Naive thymus-derived CD4-positive, alpha-beta T cell (primary cell): ENCODE data around the gene AFAP1. TPM values are rescaled to one million over a fixed set of nuclear protein-coding genes. Genes with fewer than 3 reads are reported as not detected.

ENCODE experiments used
- ATAC-seq: fragments of 150-1000 bp; cut with Tn5 transposase; 2 replicates; pipeline ENCODE4 v1.10.0; 2021; ENCODE audit warnings: mild to moderate bottlenecking, moderate library complexity
- CTCF ChIA-PET: fragments of 350-600 bp; sonication (Branson Sonifier 250); formaldehyde crosslinking; loops from one replicate; lab custom pipeline; 2021; ENCODE audit warnings: antibody characterized with exemption; lab: Charles Lee
- POLR2A ChIA-PET: fragments of 350-600 bp; sonication (Branson Sonifier 250); formaldehyde crosslinking; loops from one replicate; lab custom pipeline; 2021; ENCODE audit warnings: antibody characterized with exemption, inconsistent platforms; lab: Charles Lee
- DNase-seq, 9 donors: peaks; one replicate each; pipeline versions ENCODE4 v3.0.0 to v3.0.0-alpha.2; 2020 to 2022; ENCODE audit warnings: mixed read lengths in 1 of 9
- H3K27ac ChIP-seq: one replicate; pipeline ENCODE4 v1.7.0; 2013; ENCODE audit warnings: mild to moderate bottlenecking, low read depth, low read length, moderate library complexity
- H3K27me3 ChIP-seq, 2 donors: one replicate each; pipeline ENCODE4 v1.7.0; 2013; ENCODE audit warnings: low read length in 2 of 2, mild to moderate bottlenecking in 2 of 2, moderate library complexity in 2 of 2; ENCODE audit not compliant: control insufficient read depth in 2 of 2, insufficient read depth in 2 of 2
- H3K36me3 ChIP-seq, 3 experiments: 1 replicate in 2 of 3; 2 replicates in 1 of 3; pipeline ENCODE4 v1.7.0; 2013; ENCODE audit warnings: low read length in 3 of 3, mild to moderate bottlenecking in 3 of 3, moderate library complexity in 1 of 3; ENCODE audit not compliant: insufficient read depth in 3 of 3, control insufficient read depth in 2 of 3
- H3K4me1 ChIP-seq, 2 donors: one replicate each; pipeline ENCODE4 v1.7.0; 2013; ENCODE audit warnings: low read length in 2 of 2, mild to moderate bottlenecking in 2 of 2, moderate library complexity in 1 of 2; ENCODE audit not compliant: control insufficient read depth in 2 of 2, insufficient read depth in 2 of 2
- H3K4me3 ChIP-seq: 2 replicates; pipeline ENCODE4 v1.7.0; 2013; ENCODE audit warnings: mild to moderate bottlenecking, low read length
- H3K9me3 ChIP-seq, 3 experiments: 1 replicate in 2 of 3; 2 replicates in 1 of 3; pipeline ENCODE4 v1.7.0; 2013; ENCODE audit warnings: low read length in 3 of 3; ENCODE audit not compliant: control insufficient read depth in 2 of 3
- H3K27ac Mint-ChIP-seq, 9 donors: one replicate each; pipeline ENCODE4 v1.8.0; 2020 to 2022; ENCODE audit warnings: mixed read lengths in 9 of 9, mild to moderate bottlenecking in 8 of 9, moderate library complexity in 5 of 9, inconsistent platforms in 2 of 9
- H3K27me3 Mint-ChIP-seq, 5 donors: one replicate each; pipeline ENCODE4 v1.8.0; 2021 to 2022; ENCODE audit warnings: mixed read lengths in 5 of 5, mild to moderate bottlenecking in 1 of 5
- H3K36me3 Mint-ChIP-seq, 5 donors: one replicate each; pipeline ENCODE4 v1.8.0; 2020 to 2022; ENCODE audit warnings: mixed read lengths in 5 of 5, mild to moderate bottlenecking in 3 of 5, inconsistent platforms in 1 of 5
- H3K4me1 Mint-ChIP-seq, 7 donors: one replicate each; pipeline ENCODE4 v1.8.0; 2020 to 2022; ENCODE audit warnings: mixed read lengths in 7 of 7, mild to moderate bottlenecking in 3 of 7, inconsistent platforms in 1 of 7
- H3K4me3 Mint-ChIP-seq, 10 donors: one replicate each; pipeline ENCODE4 v1.8.0; 2020 to 2022; ENCODE audit warnings: mild to moderate bottlenecking in 10 of 10, mixed read lengths in 10 of 10, moderate library complexity in 6 of 10, inconsistent platforms in 2 of 10
- H3K9me3 Mint-ChIP-seq, 11 donors: one replicate each; pipeline ENCODE4 v1.8.0; 2020 to 2022; ENCODE audit warnings: mixed read lengths in 11 of 11, mild to moderate bottlenecking in 4 of 11, inconsistent platforms in 1 of 11, moderate library complexity in 1 of 11
- intact Hi-C, 2 donors: fragments of 100-400 bp; cut with micrococcal nuclease; formaldehyde crosslinking; loops; one replicate each; pipeline ENCODE4 v1.15.1; 2023
- polyA plus RNA-seq, 2 donors: library from polyadenylated mRNA; unstranded; fragments of 300-500 nt; fragmentation: Illumina TruSeq; gene quantifications; one replicate each; pipeline ENCODE4 v1.2.3, GENCODE V29; 2021
- total RNA-seq, 6 experiments: library from RNA in 5 of 6; stranded (reverse) in 5 of 6; gene quantifications; 1 replicate in 5 of 6; 2 replicates in 1 of 6; pipeline ENCODE4 v1.2.3 and lab custom pipeline; 2021 to 2026

The AFAP1 gene
- total and polyA plus RNA-seq, 7 experiments from 2014 or later: 2.2 to 27.2 (median 9.6) TPM

- H3K27me3 ChIP-seq: no peaks in the 10 kb centered on the region
- Mint-ChIP-seq H3K36me3 (peaks cover 0 to 3% (median 0%) of the 10 kb centered on the region in 5 donors), H3K27me3 (peaks cover 0 to 16% (median 4%) of the 10 kb centered on the region in 5 donors), H3K4me3 (no peak overlapping the region), H3K27ac (peak overlapping the region in 2 of 9 donors; percentile 24 to 51), H3K4me1 (peaks cover 0 to 4% (median 2%) of the 10 kb centered on the region in 7 donors), H3K9me3 (peaks cover 0 to 6% (median 2%) of the 10 kb centered on the region in 11 donors)
- ChIA-PET CTCF (interaction anchor here (0.7 kb wide), 1 partner anchor 47 kb away, joined by 3 read pairs; no protein-coding TSS in a partner anchor), POLR2A (no interaction called here)
- H3K36me3 ChIP-seq: no peaks in the 10 kb centered on the region
- ATAC-seq (no peak), DNase-seq (no peak)
- no peak overlapping the region for H3K27ac ChIP-seq
- intact Hi-C loops: loop anchor here in 1 of 2 donors (5.0 kb wide), 1 partner anchor 43 kb away; no protein-coding TSS in a partner anchor
- no peak overlapping the region for H3K4me3 ChIP-seq
- peaks cover 0 to 6% (median 0%) of the 10 kb centered on the region in 3 experiments for H3K9me3 ChIP-seq
- no peaks in the 10 kb centered on the region for H3K4me1 ChIP-seq
Measured at GRCh38 chr4:7714738-7715137, 224.9 kb downstream of the AFAP1 start.

- POLR2A ChIA-PET: no interaction called here
Measured at GRCh38 chr4:7714176-7714575, 225.5 kb downstream of the AFAP1 start.

DNA sequence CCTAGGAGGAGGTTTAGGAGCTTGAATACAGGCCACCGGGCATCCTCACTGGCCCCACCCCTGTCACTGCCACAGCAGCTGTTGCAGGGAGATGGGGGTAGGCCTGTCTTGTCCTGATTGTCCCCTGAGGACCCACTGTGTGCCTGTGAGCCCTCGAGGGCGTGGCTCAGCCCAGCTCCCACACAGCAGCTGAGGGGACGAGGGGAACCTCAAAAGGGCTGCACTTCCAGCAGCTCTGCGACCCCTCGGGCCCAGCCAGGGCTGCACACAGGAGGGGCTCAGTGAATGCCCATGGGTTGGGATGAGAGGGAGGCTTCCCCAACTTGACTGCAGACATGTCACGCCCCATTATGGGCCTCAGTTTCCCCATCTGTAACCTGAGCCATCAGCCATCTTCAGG, 225.9 kb downstream of the AFAP1 start:
- Mint-ChIP-seq H3K4me3 (no peak overlapping the region), H3K36me3 (peaks cover 0 to 3% (median 0%) of the 10 kb centered on the region in 5 donors), H3K4me1 (peaks cover 0 to 2% (median 0%) of the 10 kb centered on the region in 7 donors), H3K27ac (no peak overlapping the region), H3K27me3 (peaks cover 0 to 15% (median 4%) of the 10 kb centered on the region in 5 donors), H3K9me3 (peaks cover 0 to 6% (median 2%) of the 10 kb centered on the region in 11 donors)
- Histone ChIP-seq H3K27ac (no peak overlapping the region), H3K36me3 (no peaks in the 10 kb centered on the region), H3K4me1 (no peaks in the 10 kb centered on the region), H3K9me3 (peaks cover 0 to 6% (median 0%) of the 10 kb centered on the region in 3 experiments), H3K27me3 (no peaks in the 10 kb centered on the region), H3K4me3 (no peak overlapping the region)
- intact Hi-C loops: no loop called here
- POLR2A ChIA-PET: no interaction called here
- ATAC-seq (no peak), DNase-seq (no peak)
- CTCF ChIA-PET: interaction anchor here (0.6 to 0.9 kb wide), 2 partner anchors 48 to 88 kb away, joined by 3 to 4 read pairs; no protein-coding TSS in a partner anchor

More at GRCh38 chr4:7714176-7714575, 225.5 kb downstream of the AFAP1 start:
- no peak overlapping the region for H3K4me3 ChIP-seq
- H3K27me3 Mint-ChIP-seq: peaks cover 0 to 15% (median 4%) of the 10 kb centered on the region in 5 donors
- H3K36me3 ChIP-seq: no peaks in the 10 kb centered on the region
- CTCF ChIA-PET: interaction anchor here (0.7 to 0.9 kb wide), 2 partner anchors 48 to 88 kb away, joined by 3 to 4 read pairs; no protein-coding TSS in a partner anchor
- DNase-seq (no peak), ATAC-seq (no peak)
- intact Hi-C loops: no loop called here
- H3K9me3 Mint-ChIP-seq: peaks cover 0 to 6% (median 2%) of the 10 kb centered on the region in 11 donors
- no peak overlapping the region for H3K4me3 Mint-ChIP-seq
- H3K4me1 Mint-ChIP-seq: peaks cover 0 to 3% (median 0%) of the 10 kb centered on the region in 7 donors
- H3K27me3 ChIP-seq: no peaks in the 10 kb centered on the region
- peak overlapping the region in 1 of 9 donors; percentile 24 for H3K27ac Mint-ChIP-seq
- peaks cover 0 to 6% (median 0%) of the 10 kb centered on the region in 3 experiments for H3K9me3 ChIP-seq
- H3K4me1 ChIP-seq: no peaks in the 10 kb centered on the region
- H3K36me3 Mint-ChIP-seq: peaks cover 0 to 3% (median 0%) of the 10 kb centered on the region in 5 donors
- no peak overlapping the region for H3K27ac ChIP-seq

DNA sequence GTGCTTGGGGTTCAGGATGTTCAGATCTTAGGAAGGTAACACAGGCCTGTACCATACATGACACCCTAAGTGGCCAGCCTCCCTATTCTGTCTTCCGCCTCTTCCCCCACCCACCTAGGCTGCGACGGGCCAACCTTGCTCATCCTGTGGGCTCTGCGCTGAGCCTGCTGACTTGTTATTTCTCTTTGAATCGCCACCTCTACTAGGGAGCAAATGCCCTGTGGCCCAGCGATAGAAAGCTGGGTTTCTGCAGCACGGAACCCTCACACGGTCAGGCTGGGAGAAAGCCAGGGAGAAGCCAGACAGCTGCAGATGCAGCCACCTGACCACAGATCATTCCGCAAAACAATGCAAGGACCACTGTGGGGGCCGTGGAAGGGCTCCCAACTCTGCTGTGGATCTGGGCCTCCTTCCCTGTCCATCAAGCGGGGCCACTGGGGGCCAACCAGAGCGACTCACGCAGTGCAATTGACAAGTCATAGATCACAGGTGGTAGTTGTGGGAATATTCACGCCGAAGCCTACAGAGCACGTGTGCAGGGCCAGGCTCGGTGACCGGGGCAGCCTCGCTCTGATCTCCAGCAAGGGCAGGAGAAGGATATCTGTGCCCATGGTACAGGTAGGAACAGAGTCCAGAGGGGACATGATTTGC, 227.5 kb downstream of the AFAP1 start:
- Histone ChIP-seq H3K27ac (no peak overlapping the region), H3K4me1 (no peaks in the 10 kb centered on the region), H3K4me3 (no peak overlapping the region), H3K9me3 (peaks cover 0 to 6% (median 0%) of the 10 kb centered on the region in 3 experiments), H3K36me3 (no peaks in the 10 kb centered on the region), H3K27me3 (no peaks in the 10 kb centered on the region)
- intact Hi-C loops: no loop called here
- ChIA-PET CTCF (no interaction called here), POLR2A (no interaction called here)
- DNase-seq (no peak), ATAC-seq (no peak)
- Mint-ChIP-seq H3K4me1 (peaks cover 0 to 2% (median 0%) of the 10 kb centered on the region in 7 donors), H3K9me3 (peaks cover 0 to 6% (median 2%) of the 10 kb centered on the region in 11 donors), H3K27me3 (peaks cover 0 to 4% (median 0%) of the 10 kb centered on the region in 5 donors), H3K36me3 (peaks cover 0 to 3% (median 0%) of the 10 kb centered on the region in 5 donors), H3K27ac (no peak overlapping the region), H3K4me3 (no peak overlapping the region)

DNA sequence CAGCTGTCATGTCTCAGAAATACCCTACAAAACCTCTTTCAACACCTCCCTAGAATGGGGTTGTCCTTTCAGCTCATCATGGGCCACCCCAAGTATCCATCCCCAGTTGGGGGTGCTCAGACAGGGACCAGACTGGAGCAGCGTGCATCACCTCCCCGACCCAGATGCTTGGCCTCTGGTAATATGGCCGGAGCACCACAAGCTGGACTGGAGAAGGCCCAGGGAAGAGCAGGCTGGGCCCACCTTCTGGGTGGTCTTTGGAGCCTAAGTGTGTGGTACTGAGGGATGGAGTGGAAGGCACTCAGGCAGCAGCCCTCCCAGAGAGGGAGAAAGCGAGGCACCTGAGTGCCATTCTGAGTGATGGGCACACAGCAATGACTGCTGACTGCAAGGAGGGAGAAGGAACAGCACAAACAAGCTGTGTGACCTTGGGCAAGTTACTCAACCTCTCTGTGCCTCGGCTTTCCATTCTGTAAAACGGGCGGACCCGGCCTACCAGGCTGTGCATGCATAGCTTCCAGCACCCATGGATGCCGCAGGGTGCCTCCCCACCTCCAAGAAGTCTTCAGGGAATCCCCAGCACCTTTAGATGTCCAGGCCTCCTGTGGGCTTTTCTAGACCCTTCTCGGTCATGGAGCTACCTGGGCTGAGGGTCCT, 228.2 kb downstream of the AFAP1 start:
- Mint-ChIP-seq H3K27me3 (peaks cover 0 to 3% (median 0%) of the 10 kb centered on the region in 5 donors), H3K27ac (no peak overlapping the region), H3K4me3 (no peak overlapping the region), H3K36me3 (peaks cover 0 to 3% (median 0%) of the 10 kb centered on the region in 5 donors), H3K4me1 (peaks cover 0 to 2% (median 0%) of the 10 kb centered on the region in 7 donors), H3K9me3 (peaks cover 0 to 6% (median 2%) of the 10 kb centered on the region in 11 donors)
- ChIA-PET CTCF (no interaction called here), POLR2A (no interaction called here)
- Histone ChIP-seq H3K36me3 (no peaks in the 10 kb centered on the region), H3K27me3 (no peaks in the 10 kb centered on the region), H3K4me1 (no peaks in the 10 kb centered on the region), H3K4me3 (no peak overlapping the region), H3K9me3 (peaks cover 0 to 6% (median 0%) of the 10 kb centered on the region in 3 experiments), H3K27ac (no peak overlapping the region)
- ATAC-seq: no peak
- intact Hi-C loops: no loop called here
- DNase-seq: no peak

GRCh38 chr4:7710576-7711306, 228.9 kb downstream of the AFAP1 start:
- Histone ChIP-seq H3K27me3 (no peaks in the 10 kb centered on the region), H3K36me3 (no peaks in the 10 kb centered on the region), H3K4me1 (no peaks in the 10 kb centered on the region), H3K4me3 (no peak overlapping the region), H3K9me3 (peaks cover 0 to 6% (median 0%) of the 10 kb centered on the region in 3 experiments), H3K27ac (no peak overlapping the region)
- POLR2A ChIA-PET: no interaction called here
- H3K4me1 Mint-ChIP-seq: peaks cover 0 to 2% (median 0%) of the 10 kb centered on the region in 7 donors
- intact Hi-C loops: no loop called here
- peaks cover 0 to 6% (median 2%) of the 10 kb centered on the region in 11 donors for H3K9me3 Mint-ChIP-seq
- H3K4me3 Mint-ChIP-seq: no peak overlapping the region
- ATAC-seq (no peak), DNase-seq (no peak)
- CTCF ChIA-PET: no interaction called here
- H3K27ac Mint-ChIP-seq: no peak overlapping the region
- no peaks in the 10 kb centered on the region for H3K27me3 Mint-ChIP-seq
- H3K36me3 Mint-ChIP-seq: no peaks in the 10 kb centered on the region
